Activated naive CD8-positive, alpha-beta T cell treated with anti-CD3 and anti-CD28 coated beads for 36 hours (primary cell): ENCODE measurements around the gene INSL3. TPM values are rescaled to one million over a fixed set of nuclear protein-coding genes. Genes with fewer than 3 reads are reported as not detected.
"Not testable (repeated sequence)": the region's sequence is repeated elsewhere in the genome, so short reads cannot be mapped to it uniquely, and the experiment has no call there.

ENCODE experiments used
- DNase-seq: peaks from one replicate; pipeline ENCODE4 v3.0.0; 2021
- H3K27ac Mint-ChIP-seq: one replicate; pipeline ENCODE4 v1.8.0; 2022; ENCODE audit warnings: mild to moderate bottlenecking, moderate library complexity, mixed read lengths
- H3K27me3 Mint-ChIP-seq: one replicate; pipeline ENCODE4 v1.8.0; 2022; ENCODE audit warnings: mild to moderate bottlenecking, mixed read lengths
- H3K36me3 Mint-ChIP-seq: one replicate; pipeline ENCODE4 v1.8.0; 2021; ENCODE audit warnings: mild to moderate bottlenecking, mixed read lengths
- H3K4me1 Mint-ChIP-seq: one replicate; pipeline ENCODE4 v1.8.0; 2021; ENCODE audit warnings: mixed read lengths
- H3K4me3 Mint-ChIP-seq: one replicate; pipeline ENCODE4 v1.8.0; 2022; ENCODE audit warnings: mild to moderate bottlenecking, moderate library complexity, mixed read lengths
- H3K9me3 Mint-ChIP-seq: one replicate; pipeline ENCODE4 v1.8.0; 2022; ENCODE audit warnings: mixed read lengths
- total RNA-seq, 2 experiments: library from RNA; stranded (reverse); gene quantifications; one replicate each; pipeline ENCODE4 v1.2.3, GENCODE V29; 2021

INSL3 gene
- total RNA-seq, 2 experiments from 2014 or later = 1.7 to 1.8 TPM

DNA sequence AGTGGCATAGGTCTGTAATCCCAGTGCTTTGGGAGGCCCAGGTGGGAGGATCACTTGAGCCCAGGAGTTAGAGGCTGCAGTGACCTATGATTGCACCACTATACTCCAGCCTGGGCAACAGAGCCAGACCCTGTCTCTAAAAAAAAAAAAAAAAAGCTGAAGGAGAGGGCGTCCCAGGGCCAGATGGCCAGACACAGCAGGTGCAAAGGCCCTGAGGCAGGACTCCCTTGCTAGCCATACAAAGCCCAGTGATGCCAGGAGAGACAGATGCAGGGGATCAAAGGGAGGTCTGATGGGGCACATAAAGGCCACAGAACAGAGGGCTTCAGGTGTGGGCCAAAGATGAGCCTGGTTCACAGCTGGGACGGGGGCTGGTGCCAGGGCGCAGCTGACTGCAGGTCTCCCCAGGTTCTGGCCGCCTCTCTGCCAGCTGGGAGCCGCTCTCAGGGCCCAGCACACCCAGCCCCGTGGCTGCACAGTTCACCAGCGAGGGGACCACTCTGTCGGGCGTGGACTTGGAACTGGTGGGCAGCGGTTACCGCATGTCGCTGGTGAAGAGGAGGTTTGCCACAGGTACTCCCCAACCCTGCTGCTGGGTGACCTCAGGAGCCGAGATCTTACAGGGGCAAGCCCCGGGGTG, 33.9 kb downstream of the INSL3 start:
- Mint-ChIP-seq H3K27me3 (no peaks in the 10 kb centered on the region), H3K36me3 (peaks cover 25% of the 10 kb centered on the region), H3K4me3 (no peak overlapping the region), H3K4me1 (peaks cover 19% of the 10 kb centered on the region), H3K27ac (no peak overlapping the region), H3K9me3 (no peaks in the 10 kb centered on the region)
- no peak for DNase-seq

GRCh38 chr19:17784201-17785008, 36.9 kb downstream of the INSL3 start:
- H3K9me3 Mint-ChIP-seq = no peaks in the 10 kb centered on the region
- H3K36me3 Mint-ChIP-seq = peaks cover 33% of the 10 kb centered on the region
- no peak overlapping the region for H3K4me3 Mint-ChIP-seq
- peak; percentile 61 for DNase-seq
- H3K27ac Mint-ChIP-seq = peak overlapping the region; percentile 25
- no peaks in the 10 kb centered on the region for H3K27me3 Mint-ChIP-seq
- peaks cover 4% of the 10 kb centered on the region for H3K4me1 Mint-ChIP-seq

GRCh38 chr19:17783721-17784120, 37.6 kb downstream of the INSL3 start:
- H3K4me3 Mint-ChIP-seq, H3K9me3 Mint-ChIP-seq, H3K27ac Mint-ChIP-seq, H3K4me1 Mint-ChIP-seq, H3K27me3 Mint-ChIP-seq, DNase-seq: not testable (repeated sequence)
- peaks cover 28% of the 10 kb centered on the region for H3K36me3 Mint-ChIP-seq

- H3K27ac Mint-ChIP-seq = no peak overlapping the region
- H3K9me3 Mint-ChIP-seq = no peaks in the 10 kb centered on the region
- H3K27me3 Mint-ChIP-seq = no peaks in the 10 kb centered on the region
- H3K36me3 Mint-ChIP-seq = peaks cover 24% of the 10 kb centered on the region
- no peak overlapping the region for H3K4me3 Mint-ChIP-seq
- H3K4me1 Mint-ChIP-seq = peaks cover 15% of the 10 kb centered on the region
- DNase-seq = no peak
Measured at GRCh38 chr19:17780781-17781180, 40.5 kb downstream of the INSL3 start.

GRCh38 chr19:17778968-17779929, 42.1 kb downstream of the INSL3 start:
- no peak for DNase-seq
- Mint-ChIP-seq H3K27me3 (no peaks in the 10 kb centered on the region), H3K9me3 (no peaks in the 10 kb centered on the region), H3K27ac (peak overlapping the region; percentile 38), H3K36me3 (peaks cover 26% of the 10 kb centered on the region), H3K4me1 (peaks cover 19% of the 10 kb centered on the region), H3K4me3 (no peak overlapping the region)

DNA sequence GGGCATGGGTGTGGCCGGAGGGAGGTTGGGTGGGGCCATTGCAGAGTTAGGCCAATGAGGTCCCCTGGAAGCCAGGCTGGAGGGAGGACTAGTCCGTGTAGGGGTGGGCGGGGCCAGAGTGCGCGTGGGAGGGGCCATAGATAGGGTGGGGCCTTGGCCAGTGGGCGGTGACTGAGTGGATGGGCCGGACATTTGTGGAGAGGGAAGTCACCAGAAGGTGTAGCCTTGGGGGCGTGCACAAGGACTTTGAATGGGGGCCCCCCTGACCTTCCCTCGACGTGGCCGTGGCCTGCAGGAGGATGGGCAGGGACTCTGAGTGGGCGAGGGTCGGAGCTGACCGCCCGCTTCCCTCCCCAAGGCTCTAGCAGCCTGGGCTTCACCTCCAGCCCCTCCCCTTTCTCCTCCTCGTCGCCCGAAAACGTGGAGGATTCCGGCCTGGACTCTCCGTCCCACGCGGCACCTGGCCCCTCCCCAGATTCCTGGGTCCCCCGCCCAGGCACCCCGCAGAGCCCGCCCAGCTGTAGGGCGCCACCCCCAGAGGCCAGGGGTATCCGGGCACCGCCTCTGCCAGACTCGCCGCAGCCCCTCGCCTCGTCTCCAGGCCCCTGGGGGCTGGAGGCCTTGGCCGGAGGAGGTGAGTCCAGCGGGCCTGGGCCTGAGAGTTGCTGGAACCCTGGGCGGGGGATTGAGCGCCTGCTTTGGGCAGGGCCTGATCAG, 42.9 kb downstream of the INSL3 start:
- Mint-ChIP-seq H3K4me1 (peaks cover 16% of the 10 kb centered on the region), H3K27me3 (no peaks in the 10 kb centered on the region), H3K4me3 (no peak overlapping the region), H3K9me3 (no peaks in the 10 kb centered on the region), H3K27ac (no peak overlapping the region), H3K36me3 (peaks cover 28% of the 10 kb centered on the region)
- peak; percentile 49 for DNase-seq

- H3K4me3 Mint-ChIP-seq, H3K27me3 Mint-ChIP-seq, H3K9me3 Mint-ChIP-seq, H3K27ac Mint-ChIP-seq, DNase-seq: not testable (repeated sequence)
- Mint-ChIP-seq H3K36me3 (peaks cover 32% of the 10 kb centered on the region), H3K4me1 (peaks cover 16% of the 10 kb centered on the region)
Measured at GRCh38 chr19:17777840-17778239, 43.5 kb downstream of the INSL3 start.

DNA sequence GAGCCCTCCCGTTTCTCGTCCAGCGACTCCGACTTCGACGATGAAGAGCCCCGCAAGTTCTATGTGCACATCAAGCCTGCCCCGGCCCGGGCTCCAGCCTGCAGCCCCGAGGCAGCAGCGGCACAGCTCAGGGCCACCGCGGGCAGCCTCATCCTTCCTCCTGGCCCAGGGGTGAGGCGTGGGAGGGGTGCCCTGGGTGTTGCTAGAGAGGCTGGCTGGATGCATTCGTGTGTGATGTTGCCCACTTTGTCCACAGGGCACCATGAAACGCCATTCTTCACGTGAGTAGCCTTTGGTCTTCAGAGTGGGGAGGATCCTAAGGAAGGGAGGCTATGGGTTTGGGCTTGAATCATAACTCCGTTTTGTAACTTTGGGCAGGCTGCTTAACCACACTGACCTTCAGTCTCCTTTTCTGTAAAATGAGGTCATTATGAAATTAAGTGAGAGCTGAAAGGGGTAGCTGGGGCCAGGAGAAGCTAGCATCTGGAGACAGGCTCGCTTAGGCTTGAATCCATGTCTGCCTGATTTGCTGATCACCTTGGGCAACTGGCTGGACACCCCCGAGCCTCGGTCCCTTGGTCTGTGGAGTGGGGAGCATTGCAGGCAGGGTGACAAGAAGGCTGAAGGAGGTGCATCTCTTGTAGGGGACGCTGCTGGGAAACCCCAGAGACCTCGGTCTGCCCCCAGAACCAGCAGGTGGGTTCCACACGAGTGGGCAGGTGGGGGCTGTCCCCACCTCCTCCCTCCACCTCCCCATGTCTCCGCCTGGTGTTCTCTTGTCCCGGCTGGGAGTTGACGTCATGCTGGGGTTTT, 45.1 kb downstream of the INSL3 start:
- Mint-ChIP-seq H3K27me3 (no peaks in the 10 kb centered on the region), H3K9me3 (no peaks in the 10 kb centered on the region), H3K4me1 (peaks cover 16% of the 10 kb centered on the region), H3K27ac (peak overlapping the region; percentile 85), H3K36me3 (peaks cover 37% of the 10 kb centered on the region), H3K4me3 (no peak overlapping the region)
- no peak for DNase-seq

GRCh38 chr19:17775245-17775927, 45.9 kb downstream of the INSL3 start:
- peak overlapping the region; percentile 74 for H3K27ac Mint-ChIP-seq
- peaks cover 16% of the 10 kb centered on the region for H3K4me1 Mint-ChIP-seq
- H3K27me3 Mint-ChIP-seq = no peaks in the 10 kb centered on the region
- no peak overlapping the region for H3K4me3 Mint-ChIP-seq
- no peak for DNase-seq
- no peaks in the 10 kb centered on the region for H3K9me3 Mint-ChIP-seq
- peaks cover 35% of the 10 kb centered on the region for H3K36me3 Mint-ChIP-seq

GRCh38 chr19:17772172-17772571, 49.1 kb downstream of the INSL3 start:
- Mint-ChIP-seq H3K27ac (no peak overlapping the region), H3K4me1 (peaks cover 12% of the 10 kb centered on the region), H3K4me3 (no peak overlapping the region), H3K27me3 (no peaks in the 10 kb centered on the region), H3K9me3 (no peaks in the 10 kb centered on the region), H3K36me3 (peaks cover 33% of the 10 kb centered on the region)
- no peak for DNase-seq

- H3K36me3 Mint-ChIP-seq = peaks cover 26% of the 10 kb centered on the region
Measured at GRCh38 chr19:17770613-17771012, 50.7 kb downstream of the INSL3 start.

GRCh38 chr19:17767559-17767958, 53.8 kb downstream of the INSL3 start:
- H3K4me1 Mint-ChIP-seq = peaks cover 3% of the 10 kb centered on the region
- H3K27me3 Mint-ChIP-seq = no peaks in the 10 kb centered on the region
- H3K36me3 Mint-ChIP-seq = peaks cover 25% of the 10 kb centered on the region
- no peak overlapping the region for H3K4me3 Mint-ChIP-seq
- no peak overlapping the region for H3K27ac Mint-ChIP-seq
- DNase-seq = no peak
- H3K9me3 Mint-ChIP-seq = no peaks in the 10 kb centered on the region

More at GRCh38 chr19:17770613-17771012, 50.7 kb downstream of the INSL3 start:
- Mint-ChIP-seq H3K27ac (no peak overlapping the region), H3K4me1 (peaks cover 3% of the 10 kb centered on the region), H3K4me3 (no peak overlapping the region), H3K9me3 (no peaks in the 10 kb centered on the region), H3K27me3 (no peaks in the 10 kb centered on the region)
- DNase-seq = no peak

DNA sequence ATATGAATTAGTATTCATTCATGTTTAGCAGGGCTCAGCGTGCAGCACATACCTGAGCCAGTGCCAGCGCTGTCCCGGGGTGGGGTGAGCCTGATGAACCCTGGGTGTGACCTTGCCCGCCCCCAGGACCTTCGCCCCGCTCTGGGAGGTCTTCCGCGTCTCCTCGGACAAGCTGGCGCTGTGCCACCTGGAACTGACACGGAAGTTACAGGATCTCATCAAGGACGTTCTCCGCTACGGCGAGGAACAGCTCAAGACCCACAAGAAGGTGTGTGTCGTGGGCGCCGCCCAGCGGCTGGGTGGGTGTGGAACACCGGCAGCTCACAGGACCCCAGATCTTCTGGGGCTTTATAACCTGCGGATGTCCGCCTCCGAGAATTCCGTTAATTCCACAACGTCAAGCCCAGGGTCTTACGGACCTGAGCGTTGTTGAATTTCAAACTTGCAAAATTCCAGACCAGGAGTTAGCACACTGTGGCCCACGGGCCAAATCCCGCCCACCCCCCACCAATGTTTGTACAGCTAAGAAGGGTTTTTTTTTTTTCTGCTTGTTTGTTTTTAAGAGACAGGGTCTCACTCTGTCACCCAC, 54.7 kb downstream of the INSL3 start:
- Mint-ChIP-seq H3K27me3 (no peaks in the 10 kb centered on the region), H3K27ac (no peak overlapping the region), H3K36me3 (peaks cover 21% of the 10 kb centered on the region), H3K9me3 (no peaks in the 10 kb centered on the region), H3K4me3 (no peak overlapping the region), H3K4me1 (peaks cover 3% of the 10 kb centered on the region)
- no peak for DNase-seq
